Breast epithelium (tissue), 3 donors: Measurements from ENCODE around the gene SLC12A4.

Source experiments
- CTCF ChIP-seq, 3 donors: fragments of 450-650 bp; IDR thresholded peaks; one replicate each; pipeline ENCODE4 v1.5.1; 2016 to 2017; ENCODE audit warnings: antibody characterized with exemption in 3 of 3, mild to moderate bottlenecking in 3 of 3, moderate library complexity in 3 of 3
- POLR2AphosphoS5 ChIP-seq, 3 donors: sonication (generic); formaldehyde crosslinking; IDR thresholded peaks; one replicate each; pipeline ENCODE4 v1.6.1; 2017; ENCODE audit warnings: antibody characterized with exemption in 3 of 3

GRCh38 chr16:67940446-67941089 is 27.9 kb downstream of the SLC12A4 start:
- TF ChIP-seq CTCF (IDR thresholded peaks at IDR 0.05) (no peak), POLR2AphosphoS5 (IDR thresholded peaks at IDR 0.05) (no peak)
